Sigmoid colon (tissue), 4 donors: ENCODE data around the gene RPP21.

Experiments
- CTCF ChIP-seq, 4 experiments: fragments of 450-650 bp in 3 of 4; fragments of 200-600 bp in 1 of 4; IDR thresholded peaks; one replicate each; pipeline ENCODE4 v1.5.1; 2016 to 2019; ENCODE audit warnings: antibody characterized with exemption in 4 of 4, mild to moderate bottlenecking in 3 of 4, moderate library complexity in 2 of 4
- EP300 ChIP-seq, 4 donors: sonication (generic); formaldehyde crosslinking; IDR thresholded peaks; one replicate each; pipeline ENCODE4 v1.6.1; 2017; ENCODE audit warnings: antibody characterized with exemption in 4 of 4
- POLR2A ChIP-seq, 2 donors: fragments of 450-650 bp; IDR thresholded peaks; one replicate each; pipeline ENCODE4 v1.6.1; 2016; ENCODE audit warnings: antibody characterized with exemption in 2 of 2, mild to moderate bottlenecking in 2 of 2, moderate library complexity in 2 of 2
- POLR2AphosphoS5 ChIP-seq, 4 donors: sonication (generic); formaldehyde crosslinking; IDR thresholded peaks; one replicate each; pipeline ENCODE4 v1.6.1; 2017; ENCODE audit warnings: antibody characterized with exemption in 4 of 4

DNA sequence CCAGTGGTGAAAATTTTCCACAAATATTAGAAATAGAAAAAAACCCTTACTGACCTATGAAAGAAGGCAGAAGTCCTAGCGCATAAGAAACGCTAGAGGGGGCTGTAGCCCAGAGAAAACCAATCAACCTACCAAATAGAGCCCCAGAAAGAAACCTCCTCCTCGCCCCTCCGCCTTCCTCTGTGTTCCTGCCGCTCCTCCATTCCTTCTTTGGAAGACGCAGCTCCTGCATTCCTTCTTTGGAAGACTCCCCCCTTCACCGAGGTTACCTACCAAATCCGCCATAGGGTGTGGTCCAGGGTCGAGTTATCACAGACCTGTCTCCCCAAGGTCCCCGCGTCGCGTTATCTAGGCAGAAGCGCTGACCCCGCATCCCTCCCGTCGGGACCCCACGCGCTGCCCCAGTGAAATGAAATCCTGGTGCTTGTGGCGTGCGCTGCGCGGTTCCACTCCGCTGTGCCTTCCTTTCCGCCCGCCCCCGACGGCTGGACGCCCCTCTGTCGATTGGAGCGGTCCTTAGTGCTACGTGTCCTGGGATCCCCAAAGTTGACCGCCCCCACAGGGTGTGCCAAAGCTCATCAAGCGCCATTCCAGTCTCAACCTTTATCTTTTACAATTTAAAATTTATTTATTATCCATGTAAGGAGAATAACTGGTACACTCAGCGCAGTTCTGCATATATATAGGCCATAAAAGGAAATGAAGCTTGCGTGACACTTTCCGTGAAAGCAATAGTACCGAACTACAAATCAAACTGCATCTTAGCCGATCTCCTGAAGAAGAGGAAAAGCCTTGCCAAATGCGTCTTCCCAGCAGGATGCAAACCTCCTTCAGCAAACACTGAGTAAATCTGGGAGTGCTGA, 13.0 kb downstream of the RPP21 start:
- peak; percentile 55 to 81 (median 62) for TF ChIP-seq CTCF (IDR thresholded peaks at IDR 0.05)
- TF ChIP-seq POLR2A (IDR thresholded peaks at IDR 0.05), result no peak
- no peak for TF ChIP-seq EP300 (IDR thresholded peaks at IDR 0.05)
- peak in 3 of 4 donors; percentile 26 to 33 (median 27) for TF ChIP-seq POLR2AphosphoS5 (IDR thresholded peaks at IDR 0.05)
